IPS DF 19.7 (cell line): ENCODE data around the gene TENM3.
A peak's percentile ranks its signal among the peaks of the same experiment; 100 is the strongest.

Source experiments
- DNase-seq: peaks from one replicate; pipeline ENCODE4 v3.0.0-alpha.2; 2013; ENCODE audit warnings: low read depth, low spot score

Gene TENM3

DNA sequence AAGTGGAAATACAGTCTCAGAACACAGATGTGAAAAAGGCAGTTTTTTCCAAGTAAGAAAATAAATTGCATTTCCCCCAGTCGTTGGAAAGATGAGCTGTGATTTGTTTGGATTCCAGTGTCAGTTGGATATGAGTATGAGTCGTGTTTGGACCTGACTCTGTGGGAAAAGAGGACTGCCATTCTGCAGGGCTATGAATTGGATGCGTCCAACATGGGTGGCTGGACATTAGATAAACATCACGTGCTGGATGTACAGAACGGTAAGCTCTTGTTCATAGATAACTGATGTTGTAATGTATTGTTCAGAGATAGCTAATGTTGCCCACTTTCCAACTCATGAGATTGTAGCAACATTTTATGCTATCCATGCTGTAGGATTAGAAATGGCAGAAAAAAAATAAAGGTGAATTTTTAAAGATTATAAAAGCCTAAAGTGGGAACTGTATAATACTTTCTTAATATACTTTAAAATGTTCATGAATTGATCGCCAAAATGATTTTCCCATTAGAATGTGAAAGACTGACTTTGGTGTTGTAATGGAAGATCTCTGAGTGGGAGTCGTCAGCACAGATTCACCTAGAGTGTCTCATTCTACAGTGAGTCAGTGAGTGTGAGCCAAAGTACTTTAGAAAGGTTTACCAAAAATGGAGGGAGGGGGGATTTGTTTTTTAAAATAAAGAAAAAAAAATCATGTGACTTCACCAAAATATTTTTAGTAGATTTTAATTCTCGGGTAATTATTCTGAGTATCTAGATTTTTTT, 495.3 kb downstream of the TENM3 start:
- no peak for DNase-seq

DNA sequence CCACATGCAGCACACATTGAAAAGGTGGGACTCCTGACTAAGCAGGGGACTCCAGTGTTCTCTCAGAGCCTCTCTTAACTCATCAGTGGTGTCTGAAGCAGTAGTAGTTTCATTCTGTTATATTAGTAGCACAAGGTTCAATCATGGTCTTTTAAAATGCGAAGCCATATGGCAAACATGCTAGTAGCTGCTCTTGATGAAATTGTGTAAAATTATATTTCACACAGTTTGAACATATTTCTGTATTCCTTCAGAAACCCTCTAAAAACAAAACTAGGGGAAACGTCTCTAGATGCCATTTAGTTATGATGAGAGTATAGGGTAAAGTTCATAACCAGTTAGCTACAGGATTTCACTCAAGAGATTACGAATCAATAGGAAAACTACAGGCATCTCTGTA, 497.1 kb downstream of the TENM3 start:
- no peak for DNase-seq

DNA sequence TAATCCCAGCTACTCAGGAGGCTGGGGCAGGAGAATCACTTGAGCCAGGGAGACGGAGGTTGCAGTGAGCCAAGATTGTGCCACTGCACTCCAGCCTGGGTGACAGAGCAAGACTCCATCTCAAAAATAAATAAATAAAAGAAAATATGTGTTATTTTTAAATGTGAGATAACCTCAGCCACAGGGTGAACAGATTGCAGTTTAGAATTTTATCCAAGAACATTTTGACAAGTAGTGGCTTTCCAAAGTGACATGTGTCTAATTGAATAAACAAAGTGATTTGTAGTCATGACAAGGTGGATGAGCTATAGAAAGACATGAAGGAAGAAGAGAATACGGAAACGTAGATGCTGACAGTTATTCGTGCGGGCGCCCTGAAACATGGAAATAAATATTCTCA, 497.9 kb downstream of the TENM3 start:
- DNase-seq: no peak

DNA sequence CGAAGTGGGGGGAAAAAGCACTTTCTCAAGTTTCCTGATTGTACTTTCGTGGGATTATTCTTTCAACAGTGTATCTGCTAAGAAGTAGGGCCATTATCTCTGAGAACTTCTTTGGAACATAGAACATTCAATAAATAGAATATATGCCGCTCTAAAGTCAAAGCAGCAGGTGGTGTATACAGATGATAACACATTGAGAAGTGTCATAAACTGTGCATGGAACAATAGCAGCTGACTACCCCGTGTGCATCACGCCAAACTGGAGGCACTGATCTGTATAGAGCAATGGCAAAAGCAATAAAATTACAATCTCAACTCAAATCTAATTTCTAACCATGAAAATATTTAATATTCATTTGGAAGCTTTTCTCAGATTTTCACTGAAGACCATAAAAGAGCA, 498.7 kb downstream of the TENM3 start:
- no peak for DNase-seq

DNA sequence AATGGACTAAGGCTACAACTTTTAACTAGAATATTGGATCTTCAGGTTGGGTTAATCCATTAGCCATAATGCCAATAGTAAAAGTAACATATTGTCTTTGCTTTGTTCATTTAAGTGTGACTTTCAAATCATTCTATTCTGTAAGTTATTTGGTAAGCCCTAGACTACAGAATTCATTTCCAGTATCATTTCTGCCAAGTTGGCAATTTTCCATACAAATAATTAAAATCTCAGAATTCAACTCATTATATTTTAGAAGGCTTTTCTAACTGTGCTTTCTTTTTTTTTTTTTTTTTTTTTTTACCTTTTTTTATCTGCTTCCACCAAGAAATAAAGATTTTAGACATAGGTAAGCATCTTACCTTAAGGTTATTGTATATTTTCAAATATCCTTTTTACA, 500.6 kb downstream of the TENM3 start:
- DNase-seq: no peak

DNA sequence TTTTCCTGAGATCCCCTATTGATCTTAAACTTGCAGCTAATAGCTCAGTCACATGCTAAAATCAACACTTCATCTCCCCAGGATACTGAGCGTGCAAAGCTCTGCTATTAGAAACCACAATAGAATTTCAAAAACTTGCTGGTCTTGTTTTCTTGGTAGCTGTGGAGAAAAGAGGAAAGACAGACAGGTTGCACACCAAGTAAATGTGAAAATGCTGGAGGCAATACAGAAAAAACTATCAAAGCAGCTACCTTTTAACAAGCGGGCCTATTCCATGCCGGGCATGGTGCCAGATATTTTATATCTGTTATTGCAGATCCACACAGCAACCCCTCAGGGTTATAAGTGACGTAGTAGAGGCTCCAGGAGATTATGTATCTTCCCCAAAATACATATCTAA, 502.0 kb downstream of the TENM3 start:
- DNase-seq: no peak

DNA sequence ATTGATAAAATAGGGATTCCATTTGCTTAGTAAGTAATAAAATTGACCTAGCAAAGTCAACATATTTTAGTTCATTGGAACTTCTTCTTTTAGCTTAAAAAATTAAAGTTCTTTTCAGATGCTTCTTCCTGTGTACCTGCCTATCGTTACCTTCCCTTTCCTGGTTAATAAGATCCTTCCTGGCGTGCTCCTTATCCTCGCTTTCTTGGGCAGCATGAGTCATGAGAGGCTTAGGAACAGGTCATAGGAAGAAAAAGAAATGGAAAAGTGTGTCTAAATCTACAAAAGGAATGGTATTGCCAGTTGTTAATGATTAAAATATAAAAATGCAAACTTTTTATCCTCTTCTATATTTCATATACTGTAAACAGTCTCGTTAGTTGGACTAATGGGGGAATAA, 503.7 kb downstream of the TENM3 start:
- no peak for DNase-seq

DNA sequence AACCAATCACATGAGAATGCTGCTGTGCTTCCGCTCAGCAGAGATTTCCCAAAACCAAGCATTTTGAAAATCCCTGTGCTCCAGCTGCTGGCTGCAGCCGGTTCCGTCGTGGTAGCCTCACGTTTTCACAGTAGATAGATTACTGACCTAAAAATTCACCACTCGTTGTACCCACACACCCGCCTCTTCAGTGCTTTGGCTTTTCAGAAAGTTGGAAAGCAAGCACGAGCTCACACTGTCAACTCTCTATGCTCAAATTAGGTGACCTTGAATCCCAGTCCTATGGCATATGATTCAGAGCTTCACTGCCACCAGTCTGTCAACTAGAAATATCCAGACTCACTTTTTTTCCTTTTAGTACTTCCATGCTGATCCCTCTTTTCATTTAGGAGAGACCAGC, 505.1 kb downstream of the TENM3 start:
- no peak for DNase-seq

DNA sequence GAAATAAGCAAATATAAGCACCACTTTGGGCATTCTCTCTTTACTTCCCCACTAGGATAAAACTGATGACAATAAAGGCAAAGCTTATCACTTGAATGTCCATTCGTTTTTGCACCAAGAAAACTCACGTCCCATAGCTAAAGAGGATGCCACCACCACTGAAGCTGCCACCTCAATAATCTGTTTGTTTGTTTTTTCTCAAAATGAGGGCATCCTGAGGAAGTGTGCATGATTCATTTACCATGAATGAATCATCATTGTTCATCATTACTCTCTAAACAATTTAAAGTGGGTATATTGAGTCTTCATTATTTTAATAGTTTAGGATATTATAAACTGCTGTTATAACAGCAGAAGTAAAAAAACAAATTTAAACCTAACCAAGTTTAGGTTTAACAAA, 505.7 kb downstream of the TENM3 start:
- no peak for DNase-seq

DNA sequence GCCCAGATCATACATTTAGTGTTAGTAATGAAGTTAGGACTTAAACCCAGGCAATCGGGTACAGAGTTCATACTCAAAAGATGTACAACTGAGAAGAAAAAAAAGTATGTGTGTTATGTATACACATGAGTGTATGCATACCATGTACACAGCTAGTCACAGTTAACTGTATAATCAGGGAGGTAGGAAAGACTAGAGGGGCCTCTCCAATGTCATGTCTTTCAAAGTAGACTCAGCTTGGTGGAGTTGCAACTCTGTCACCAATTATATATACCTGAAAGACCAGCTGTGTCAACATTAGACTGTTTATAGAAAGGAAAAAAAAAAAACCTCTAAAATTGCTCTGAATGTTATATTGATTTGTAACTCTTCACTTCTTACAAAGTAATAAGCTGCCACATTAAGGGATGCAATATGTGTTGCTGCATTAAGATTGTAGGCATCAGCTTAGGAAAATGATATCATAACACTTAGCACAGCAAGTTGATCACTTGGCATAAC, 506.5 kb downstream of the TENM3 start:
- no peak for DNase-seq

DNA sequence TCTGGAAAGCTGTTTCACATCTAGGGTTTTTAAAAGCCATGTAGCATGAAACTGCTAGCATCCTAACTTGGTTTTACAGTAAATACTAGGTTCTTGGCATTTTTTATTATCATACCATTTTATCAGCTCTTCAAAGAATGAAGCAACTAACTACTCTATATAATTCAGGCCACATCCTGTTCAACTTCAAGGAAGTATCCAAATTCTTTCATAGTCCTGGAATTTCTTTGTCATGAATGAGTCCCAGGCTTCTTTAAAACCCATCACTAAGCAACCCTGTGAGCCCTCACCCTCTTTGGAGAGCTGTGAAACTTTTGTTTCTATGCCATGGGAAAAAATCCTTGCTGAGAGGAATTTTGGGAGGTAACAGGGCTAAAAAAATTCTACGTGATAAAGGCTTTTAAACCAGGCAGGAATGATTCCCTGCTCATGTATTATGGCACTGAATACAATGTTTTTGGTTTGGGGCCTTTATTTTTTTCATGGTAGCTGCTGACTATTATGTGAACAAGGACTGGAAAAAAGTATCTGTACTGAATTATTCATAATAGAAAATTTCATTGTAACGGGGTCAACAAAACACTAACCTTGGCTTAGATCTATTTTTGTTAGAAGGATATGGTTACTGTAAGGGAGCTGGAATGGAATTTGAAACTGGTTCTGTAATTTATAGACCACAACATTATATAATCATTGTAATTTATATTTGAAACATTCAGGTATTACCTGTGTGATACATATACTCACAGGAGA, 509.1 kb downstream of the TENM3 start:
- peak; percentile 23 for DNase-seq

DNA sequence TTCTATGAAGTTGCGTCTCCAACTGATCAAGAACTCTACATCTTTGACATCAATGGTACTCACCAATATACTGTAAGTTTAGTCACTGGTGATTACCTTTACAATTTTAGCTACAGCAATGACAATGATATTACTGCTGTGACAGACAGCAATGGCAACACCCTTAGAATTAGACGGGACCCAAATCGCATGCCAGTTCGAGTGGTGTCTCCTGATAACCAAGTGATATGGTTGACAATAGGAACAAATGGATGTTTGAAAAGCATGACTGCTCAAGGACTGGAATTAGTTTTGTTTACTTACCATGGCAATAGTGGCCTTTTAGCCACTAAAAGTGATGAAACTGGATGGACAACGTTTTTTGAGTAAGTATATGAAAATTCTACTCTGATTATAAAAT, 511.7 kb downstream of the TENM3 start:
- DNase-seq: no peak

DNA sequence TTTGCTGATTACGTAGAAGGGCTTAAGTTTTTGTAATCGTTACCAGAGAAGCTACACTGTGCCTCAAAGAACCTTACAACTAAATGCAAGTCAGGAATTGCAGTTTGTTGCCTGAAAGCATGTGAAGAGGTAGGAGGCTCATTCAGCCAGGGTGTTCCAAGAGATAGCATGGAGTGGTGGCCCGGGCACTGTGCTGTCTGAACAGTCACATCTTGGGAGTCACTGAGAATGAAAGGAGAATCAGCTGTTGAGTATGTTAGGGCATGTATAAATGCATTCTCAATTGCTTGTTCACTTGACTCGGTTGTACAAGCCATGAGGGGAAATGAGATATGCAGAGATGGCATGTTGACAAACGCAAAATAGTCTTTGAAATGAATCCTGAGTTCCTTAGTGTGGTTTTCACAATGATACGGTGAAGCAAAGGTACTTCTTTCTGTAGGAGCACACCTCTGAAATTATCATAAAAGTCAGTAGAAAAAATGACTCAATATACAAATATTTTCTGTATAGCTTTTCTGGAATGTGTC, 513.0 kb downstream of the TENM3 start:
- DNase-seq: no peak

DNA sequence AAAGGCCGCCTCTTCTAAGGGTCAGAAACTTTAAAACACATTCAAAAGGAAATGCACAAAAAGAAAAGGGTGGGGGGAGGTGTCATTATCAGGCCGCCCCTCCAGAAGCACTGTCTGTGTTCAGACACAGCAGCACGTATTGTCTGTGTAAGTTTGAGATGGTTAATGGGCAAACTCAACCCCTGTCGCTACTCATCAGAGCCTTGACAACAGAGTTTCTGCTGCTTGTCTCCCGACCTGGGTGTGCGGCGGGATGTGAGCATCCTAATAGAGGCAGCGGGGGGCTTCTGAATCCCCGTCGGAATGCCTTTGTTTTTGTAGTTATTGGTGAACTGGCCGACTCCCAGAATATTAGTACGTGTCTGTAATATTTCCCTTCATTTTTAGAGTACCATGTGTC, 515.1 kb downstream of the TENM3 start:
- no peak for DNase-seq

DNA sequence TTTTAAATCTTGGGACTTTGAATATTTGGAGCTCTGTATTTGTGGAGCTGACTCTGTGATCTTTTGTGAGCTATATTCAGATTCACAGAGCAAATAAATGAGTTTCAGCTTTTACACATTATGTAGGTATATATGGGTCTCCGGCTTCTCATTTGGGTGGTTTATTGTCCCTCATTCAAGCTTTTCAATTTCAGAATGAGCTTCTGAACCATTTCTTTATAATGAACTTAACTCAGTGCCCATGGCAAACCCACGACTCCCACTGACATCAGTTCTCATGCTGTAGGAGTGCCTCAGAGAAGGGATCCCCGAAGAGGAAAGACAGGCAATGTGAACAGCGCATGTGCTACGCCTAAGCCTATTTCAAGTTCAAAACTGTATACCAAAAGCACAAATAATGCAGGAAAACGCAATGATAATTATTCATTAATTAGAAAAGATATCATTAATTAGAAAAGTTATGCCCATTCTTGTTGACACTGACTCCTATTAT, 517.4 kb downstream of the TENM3 start:
- no peak for DNase-seq

DNA sequence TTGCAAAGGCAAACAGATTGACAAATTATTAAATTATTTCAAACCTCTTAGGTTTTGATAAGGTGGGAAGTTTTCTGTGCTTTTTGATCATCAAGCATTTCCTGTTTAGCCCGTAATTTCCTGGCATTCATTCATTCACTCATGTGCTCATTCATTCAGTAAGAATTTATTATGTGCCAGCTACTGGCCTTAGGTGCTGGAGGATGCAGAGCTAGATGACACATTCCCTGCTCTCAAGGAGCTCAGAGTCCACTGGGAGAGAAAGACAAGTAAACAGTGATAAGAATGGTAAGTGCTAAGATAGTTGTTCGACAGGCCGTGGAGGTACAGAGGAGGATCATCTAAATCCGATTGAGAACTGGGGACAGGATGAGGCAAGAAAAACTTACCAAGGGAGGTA, 520.9 kb downstream of the TENM3 start:
- no peak for DNase-seq

DNA sequence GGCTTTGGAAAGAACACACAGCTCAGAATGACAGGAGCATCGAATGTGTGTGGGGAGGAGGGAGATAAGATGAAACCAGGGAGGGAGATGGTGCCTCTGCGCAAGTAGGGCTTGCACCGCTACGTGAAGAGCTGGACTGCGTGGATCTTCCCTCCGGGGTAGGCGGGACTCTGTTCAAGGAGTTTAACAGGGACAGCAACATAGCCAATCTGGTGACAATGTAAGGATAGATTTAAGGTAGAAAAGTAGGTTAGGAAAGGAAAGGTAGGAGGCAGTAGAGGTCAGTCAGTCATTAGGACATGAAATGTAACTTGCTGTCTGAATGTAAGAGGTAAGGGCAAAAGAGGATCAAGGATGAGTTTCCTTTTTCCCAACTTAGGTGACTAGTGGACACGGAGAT, 521.4 kb downstream of the TENM3 start:
- DNase-seq: no peak

DNA sequence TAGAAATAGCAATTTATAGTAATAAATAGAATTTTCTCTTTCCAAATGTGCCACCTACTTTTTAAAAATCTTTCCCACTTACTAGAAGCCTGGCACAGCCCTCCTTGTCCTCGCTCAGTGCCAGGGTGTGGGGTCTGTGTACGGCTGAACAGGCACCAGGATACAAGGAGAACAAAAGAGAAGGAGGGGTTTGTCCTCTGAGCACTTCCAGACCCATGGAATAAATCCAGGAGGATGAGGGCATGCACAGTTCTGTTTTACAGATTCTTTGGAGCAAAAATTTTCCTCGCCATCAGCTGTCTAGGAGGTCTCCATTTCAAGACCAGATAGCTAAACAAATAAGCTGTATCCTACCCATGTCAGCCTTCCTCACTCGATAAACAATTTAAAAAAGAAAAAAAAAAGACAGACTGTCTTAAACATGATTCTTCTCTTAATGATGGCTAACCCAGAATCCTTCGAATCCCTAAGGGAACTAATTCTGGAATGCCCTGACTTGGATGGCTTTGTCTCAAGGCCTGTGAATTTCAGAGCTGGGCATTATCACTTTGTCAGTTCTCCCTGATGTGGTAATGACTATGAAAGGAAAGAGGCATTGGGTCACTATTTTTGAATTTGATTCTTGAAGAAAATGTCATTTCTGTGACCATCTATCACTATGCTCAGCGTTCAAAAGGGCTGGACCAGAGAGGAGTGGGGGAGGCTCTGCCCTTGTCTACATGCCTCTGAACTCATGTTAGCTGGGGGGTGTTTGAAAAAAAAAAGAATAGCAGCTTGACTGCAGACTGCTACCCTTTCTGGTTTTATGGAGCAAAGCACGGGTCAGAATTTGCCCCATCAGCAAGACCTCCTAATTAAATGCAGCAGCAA, 523.0 kb downstream of the TENM3 start:
- DNase-seq: no peak

DNA sequence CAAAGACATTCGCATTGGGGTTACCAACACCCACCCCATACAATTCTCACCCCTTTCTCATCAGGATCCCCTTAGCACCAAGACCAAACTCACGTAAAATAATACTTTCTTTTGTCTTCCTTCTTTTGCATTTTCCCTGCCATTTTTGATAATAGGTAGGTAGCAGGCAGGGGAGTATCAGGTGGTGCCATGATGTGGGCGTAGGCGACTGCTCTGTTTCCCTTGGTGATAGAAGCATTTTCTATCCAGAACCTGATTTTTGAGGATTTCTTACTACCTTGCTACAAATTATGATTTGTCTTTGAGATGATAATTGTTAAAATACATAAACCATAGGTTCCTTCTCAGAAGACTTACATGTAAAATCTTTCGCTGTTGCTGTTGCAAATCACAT, 523.7 kb downstream of the TENM3 start:
- no peak for DNase-seq

DNA sequence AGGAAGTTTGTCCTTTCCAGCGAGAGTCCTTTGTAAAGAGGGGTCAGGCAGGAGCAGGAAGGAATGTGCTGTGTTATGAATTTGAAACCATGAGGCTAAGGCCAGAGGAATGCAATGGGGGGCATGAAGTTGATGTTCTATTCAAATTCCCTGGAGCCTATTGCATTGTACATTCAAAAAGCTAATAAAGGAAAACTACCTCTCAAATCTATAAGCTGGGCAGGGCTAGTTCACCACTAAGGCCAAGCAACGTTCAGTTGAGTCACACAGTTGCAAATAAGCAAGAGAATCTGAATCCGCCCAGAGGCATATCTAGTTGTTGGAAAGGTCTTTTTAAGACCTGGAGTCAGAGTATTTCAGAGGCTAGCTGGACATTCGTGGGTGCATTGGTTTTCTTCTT, 525.6 kb downstream of the TENM3 start:
- no peak for DNase-seq

DNA sequence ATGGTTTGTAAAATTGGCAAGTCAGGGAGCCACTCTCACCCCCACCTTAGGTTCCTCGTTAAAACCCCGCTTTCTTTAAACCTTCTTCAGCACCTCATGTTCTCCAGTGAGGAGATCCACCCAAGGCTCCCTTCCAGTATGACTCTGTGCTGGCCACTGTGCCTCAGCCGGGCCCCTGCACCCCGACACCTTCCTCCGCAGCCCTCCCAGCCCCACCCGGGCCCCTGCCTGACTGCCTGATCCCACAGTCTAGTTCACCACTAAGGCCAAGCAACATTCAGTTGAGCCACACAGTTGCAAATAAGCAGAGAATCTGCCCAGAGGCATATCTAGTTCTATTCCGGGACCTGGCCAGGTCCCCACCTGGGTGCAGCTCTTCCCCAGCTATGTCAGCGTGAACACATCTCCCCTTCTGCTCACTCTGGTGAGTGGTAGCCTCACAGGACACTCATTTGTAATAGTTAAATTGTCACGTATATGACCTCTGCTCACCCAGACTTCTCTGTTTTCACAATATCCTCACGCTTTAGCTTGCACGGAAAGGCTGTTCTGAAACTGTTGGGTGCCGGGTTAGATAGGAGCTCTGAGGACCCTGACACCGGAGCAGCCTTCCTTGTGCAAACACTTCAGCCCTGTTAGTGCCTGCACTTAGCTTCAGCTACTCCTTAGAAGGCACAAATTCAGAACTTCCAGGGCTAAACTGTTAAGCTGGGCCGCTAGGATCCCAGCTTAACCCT, 527.2 kb downstream of the TENM3 start:
- DNase-seq: no peak
